DMS 273 (cell line): ENCODE measurements around the gene PRPF6.
A peak's percentile ranks its signal among the peaks of the same experiment; 100 is the strongest.

Source experiments
- DNase-seq: peaks from one replicate; lab custom pipeline; 2025; ENCODE audit not compliant: unreplicated experiment; lab: John Stamatoyannopoulos, UW

PRPF6 gene

GRCh38 chr20:64047968-64048401, 67.1 kb downstream of the PRPF6 start:
- no peak for DNase-seq

- DNase-seq, result no peak
Measured at GRCh38 chr20:64048402-64049044, 67.6 kb downstream of the PRPF6 start.

- peak; percentile 79 for DNase-seq
Measured at GRCh38 chr20:64049060-64049877, 68.3 kb downstream of the PRPF6 start, which contains the start of gene SOX18. TSS of gene SOX18 (minus strand) at chr20:64049639. CDS start at chr20:64049516, 123 bp downstream.

DNA sequence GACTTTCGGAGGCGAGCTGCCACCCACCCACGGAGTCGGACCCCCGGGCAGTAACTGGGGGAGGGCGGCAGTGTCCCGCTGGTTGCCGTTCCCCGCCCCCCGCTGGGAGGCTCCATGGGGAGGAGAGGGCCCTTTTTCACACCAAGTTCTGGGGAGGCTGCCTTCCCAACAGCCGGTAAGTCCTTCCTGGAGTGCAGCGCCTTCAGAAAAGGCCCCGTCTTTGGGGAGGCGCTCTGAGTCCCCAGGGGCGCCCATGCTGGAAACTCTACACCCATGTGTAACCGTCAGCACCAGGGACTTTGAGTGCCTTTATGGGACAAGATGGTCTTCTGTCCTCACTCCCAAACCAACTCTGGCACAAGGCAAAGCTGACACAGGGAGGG, 68.9 kb downstream of the PRPF6 start:
- peak; percentile 61 for DNase-seq

GRCh38 chr20:64050261-64051032, 69.5 kb downstream of the PRPF6 start:
- no peak for DNase-seq

DNA sequence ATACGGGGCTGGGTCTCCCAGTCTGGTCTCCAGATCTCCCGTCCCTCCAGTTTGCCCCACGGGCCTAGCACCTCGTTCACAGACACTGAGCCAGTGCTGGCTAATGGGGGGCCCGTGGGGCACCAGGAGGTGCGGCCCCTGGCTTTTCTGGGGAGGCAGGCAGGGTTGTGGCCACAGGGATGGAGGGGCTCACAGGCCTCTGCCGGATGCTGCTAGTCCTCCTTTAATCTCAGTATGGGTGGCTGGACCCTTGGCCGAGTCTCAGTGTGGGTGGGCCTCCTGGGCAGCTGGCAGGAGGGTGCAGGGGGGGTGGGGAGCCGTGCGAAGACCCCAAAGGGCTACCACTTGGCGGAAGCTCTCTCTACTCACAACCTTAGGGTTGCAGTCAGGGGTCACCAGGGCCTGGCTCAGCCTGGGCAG, 70.1 kb downstream of the PRPF6 start:
- no peak for DNase-seq

DNA sequence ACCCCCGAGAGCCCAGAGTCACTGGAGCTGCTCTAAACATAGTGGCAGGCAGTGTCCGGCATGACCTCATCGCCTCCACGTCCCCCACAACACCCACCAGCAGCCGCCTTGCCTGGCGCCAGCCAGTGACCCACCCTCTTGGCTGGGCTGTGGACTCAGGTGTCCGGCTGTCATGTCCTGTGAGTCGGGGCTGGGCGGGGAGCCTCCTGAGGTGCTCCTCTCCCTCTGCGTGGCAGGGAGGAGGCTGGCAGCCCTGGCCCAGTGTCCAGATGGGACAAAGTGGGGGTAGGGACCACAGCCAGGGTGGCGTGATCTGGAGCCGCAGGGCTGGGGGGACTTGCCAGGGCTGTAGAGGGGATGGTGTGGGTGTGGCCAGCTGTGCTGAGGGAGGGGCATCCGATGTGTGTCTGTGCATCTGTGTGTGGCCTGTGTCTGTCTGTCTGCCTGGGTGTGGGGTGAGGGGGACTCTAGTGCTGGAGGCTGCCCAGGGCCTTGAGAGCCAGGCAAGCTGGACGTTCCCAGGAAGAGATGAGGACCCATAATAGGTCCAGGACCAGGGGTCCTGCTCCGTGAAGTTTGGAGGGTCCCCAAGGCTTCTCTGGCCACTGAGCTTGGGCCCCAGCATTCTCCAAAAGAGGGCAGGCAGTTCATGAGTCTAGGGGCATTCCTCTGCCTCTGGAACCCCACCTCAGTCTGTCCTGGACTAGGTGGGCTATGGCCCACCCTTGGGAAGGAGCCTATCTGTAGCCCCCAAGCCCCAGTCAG, 70.8 kb downstream of the PRPF6 start:
- DNase-seq, result peak; percentile 49

DNA sequence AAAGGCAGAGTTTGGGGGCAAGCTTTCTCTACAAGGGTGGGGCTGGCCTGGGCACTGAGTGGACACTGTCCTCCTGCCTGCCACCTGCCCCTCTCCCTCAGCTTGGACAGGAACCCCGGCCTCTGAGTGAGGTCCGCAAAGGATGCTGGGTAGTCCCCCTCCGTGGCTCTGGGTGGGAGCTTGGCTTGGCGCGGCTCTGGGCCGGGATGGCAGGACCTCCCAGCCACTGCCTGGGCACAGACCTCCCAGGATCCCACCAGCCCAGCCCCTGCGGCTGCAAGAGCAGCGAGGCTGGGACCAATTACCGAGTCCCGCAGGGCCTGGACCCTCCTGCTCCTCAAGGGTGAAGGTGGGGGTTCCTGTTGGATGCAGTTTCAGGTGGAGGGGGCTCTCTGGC, 71.4 kb downstream of the PRPF6 start:
- no peak for DNase-seq

DNA sequence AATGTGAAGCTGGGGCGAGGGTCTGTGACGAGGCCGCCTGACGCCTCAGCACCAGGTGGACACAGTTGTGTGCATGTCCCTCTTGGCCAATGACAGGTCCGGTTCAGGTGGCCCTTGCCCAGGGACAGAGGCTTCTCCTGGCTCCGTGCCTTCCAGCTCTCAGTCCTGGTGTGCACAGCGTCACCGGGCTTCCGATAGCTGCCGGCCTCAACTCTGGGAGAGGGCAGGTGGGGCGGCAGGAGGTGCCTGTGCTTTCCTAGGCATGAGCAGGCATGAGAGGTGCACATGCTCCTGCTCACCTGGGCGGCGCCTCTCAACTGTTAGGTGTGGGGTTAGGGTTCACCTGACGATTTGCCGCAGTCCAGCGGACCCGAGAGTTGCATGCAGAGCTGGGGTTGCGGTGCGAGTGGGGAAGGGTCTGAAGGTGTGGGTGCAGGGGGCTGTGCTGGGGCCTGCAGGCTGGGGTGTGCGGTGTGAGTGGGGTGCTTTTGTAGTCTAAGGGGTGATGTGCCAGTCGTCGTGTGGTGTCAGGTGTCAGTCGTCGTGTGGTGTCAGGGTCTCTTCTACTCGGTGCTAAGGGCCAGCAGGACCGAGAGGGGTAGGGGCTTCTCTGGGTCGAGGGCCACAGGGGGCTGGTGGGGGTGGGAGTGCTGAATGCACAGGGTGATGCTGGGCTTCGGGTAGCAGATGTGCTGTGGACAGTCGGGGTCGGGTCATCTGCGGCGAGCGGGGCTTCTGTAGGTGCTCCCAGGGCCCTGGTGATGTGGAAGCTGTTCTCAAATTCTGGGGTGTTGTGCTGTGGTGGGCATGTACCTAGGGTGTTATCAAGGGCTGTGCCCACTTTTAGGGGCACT, 72.3 kb downstream of the PRPF6 start:
- DNase-seq, result no peak

- DNase-seq, result peak; percentile 75
Measured at GRCh38 chr20:64053841-64054661, 73.1 kb downstream of the PRPF6 start.

DNA sequence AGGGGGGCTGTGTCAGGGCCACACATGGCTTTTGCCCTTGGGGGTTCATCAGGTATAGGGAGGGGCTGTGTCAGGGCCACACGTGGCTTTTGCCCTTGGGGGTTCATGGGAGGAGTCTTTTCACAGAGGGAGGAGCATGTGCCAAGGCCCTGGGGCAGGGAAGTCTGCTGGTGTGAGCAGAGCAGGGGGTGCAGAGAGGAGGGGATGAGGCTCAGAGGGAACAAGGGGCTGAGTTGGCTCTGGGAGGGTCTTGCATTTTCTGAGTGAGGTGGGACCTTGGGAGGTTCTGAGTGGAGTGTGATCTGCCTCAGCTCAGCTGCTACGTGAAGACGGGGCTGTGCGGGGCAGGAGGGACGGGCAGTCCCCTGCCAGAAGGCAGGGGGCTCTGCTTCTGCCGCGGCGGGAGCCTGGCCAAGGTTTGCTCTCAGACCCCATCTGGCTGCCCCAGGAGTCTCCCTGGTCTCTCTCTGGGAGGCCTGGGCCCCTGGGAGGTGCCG, 74.5 kb downstream of the PRPF6 start:
- DNase-seq, result peak; percentile 86

DNA sequence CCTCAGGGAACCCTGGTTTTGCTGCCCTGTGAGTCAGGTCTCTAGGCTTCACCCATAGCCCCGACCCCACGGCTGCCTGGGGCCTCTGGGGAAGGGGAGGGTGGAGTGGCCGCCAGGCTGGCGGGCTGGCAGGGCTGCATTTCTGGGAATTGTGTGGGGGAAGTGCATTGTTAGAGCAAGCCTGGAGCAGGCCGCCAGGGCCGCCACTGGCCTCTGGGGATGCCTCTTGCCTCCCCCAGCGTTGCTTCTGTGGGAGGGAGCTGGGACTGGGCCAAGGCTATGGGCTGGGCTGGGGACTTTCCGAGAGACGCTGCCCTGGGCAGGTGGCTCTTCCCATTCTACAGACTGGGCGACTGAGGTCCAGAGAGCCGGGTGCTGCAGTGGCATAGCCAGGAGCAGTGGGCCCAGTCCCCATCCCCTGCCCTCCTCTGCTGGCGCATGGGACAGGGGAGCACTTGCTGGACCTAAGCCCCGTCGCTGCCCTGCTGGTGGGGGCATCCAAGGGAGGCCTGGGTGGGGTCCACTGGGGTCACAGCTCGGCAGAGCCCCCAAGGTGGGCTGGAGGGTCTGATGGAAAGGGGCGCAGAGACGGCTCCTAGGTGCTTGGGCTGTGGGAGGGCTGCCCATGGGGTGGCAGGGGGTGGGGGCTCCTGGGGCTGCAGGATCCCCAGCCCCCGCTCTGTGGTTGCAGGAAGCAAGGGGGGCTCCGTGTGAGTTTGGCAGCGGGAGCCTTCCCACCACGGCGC, 75.1 kb downstream of the PRPF6 start:
- DNase-seq, result peak; percentile 86

GRCh38 chr20:64056639-64056888, 75.6 kb downstream of the PRPF6 start:
- no peak for DNase-seq

GRCh38 chr20:64056889-64057627, 76.1 kb downstream of the PRPF6 start:
- DNase-seq, result no peak

DNA sequence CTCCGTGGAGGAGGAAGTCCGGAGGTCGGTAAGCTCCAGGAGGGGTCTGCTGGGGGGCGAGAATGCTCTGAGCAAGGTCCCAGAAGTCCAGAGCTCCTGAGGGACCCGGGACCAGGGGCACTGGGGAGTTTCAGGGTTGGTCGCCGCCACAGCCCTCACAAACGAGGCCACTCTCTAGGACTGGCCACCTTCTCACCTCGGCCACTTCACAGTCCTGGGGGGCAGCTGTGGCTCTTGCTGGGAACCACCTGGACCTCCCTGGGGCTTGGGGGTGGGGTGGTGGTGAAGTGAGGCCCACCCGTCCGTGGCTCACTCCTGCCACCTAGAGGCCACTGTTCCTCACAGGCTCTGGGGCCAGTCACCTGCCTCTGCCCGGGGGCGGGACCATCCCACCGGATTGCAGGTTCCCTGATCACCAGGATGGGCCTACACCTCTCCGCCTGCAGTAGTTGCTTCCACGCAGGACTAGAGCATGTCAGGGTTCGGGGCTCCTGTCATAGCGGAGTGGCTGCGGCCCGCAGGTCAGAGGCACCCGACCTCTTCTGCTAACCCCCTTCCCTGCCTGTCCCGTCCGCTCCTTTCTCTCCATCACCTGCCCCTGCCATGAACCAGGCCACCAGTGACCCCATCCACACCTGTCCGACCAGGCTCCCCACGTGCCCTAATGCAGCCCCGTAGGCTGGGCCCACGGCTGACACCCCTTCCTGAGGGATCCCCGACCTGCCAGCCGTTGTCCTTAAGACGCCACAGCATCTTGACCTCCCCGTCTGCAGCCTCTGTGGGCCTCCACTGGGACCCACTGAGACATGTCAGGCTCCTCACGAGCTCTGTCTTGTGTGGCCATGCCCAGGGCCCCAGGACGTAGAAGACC, 76.9 kb downstream of the PRPF6 start:
- peak; percentile 93 for DNase-seq

DNA sequence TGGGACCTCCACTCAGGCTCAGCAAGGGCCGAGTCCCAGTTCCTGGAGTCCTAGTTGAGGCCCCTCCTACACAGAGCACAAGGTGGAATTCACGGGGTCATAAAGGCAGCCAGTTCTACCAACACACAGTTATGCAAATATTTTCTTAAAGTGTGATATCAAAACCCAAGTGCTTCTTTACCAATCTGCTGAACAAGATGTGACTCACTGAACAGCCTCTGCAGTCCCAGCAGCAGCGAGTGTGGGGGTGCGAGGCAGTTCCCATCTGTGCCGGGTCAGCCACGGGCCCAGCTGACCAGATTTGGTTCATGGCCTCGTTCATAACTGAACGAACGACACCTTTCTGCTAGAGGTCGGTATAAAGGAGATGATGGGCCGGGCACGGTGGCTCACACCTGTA, 77.6 kb downstream of the PRPF6 start:
- no peak for DNase-seq

- no peak for DNase-seq
Measured at GRCh38 chr20:64062276-64062595, 81.3 kb downstream of the PRPF6 start.
